Osteocyte (in vitro differentiated cells): ENCODE data around the gene OR8B3. TPM values are rescaled to one million over a fixed set of nuclear protein-coding genes. Genes with fewer than 3 reads are reported as not detected.

Source experiments
- DNase-seq: peaks from one replicate; pipeline ENCODE4 v3.0.0; 2021; ENCODE audit warnings: mixed read lengths; ENCODE audit not compliant: unreplicated experiment; ENCODE audit errors: extremely low spot score
- H3K27ac Mint-ChIP-seq: one replicate; pipeline ENCODE4 v1.8.0; 2021; ENCODE audit warnings: mild to moderate bottlenecking, mixed read lengths; ENCODE audit not compliant: unreplicated experiment
- H3K27me3 Mint-ChIP-seq: one replicate; pipeline ENCODE4 v1.8.0; 2021; ENCODE audit warnings: mixed read lengths; ENCODE audit not compliant: unreplicated experiment
- H3K36me3 Mint-ChIP-seq: one replicate; pipeline ENCODE4 v1.8.0; 2021; ENCODE audit warnings: mixed read lengths; ENCODE audit not compliant: unreplicated experiment
- H3K4me1 Mint-ChIP-seq: one replicate; pipeline ENCODE4 v1.8.0; 2021; ENCODE audit warnings: mixed read lengths; ENCODE audit not compliant: unreplicated experiment
- H3K4me3 Mint-ChIP-seq: one replicate; pipeline ENCODE4 v1.8.0; 2021; ENCODE audit warnings: mild to moderate bottlenecking, moderate library complexity, mixed read lengths; ENCODE audit not compliant: unreplicated experiment
- H3K9me3 Mint-ChIP-seq: one replicate; pipeline ENCODE4 v1.8.0; 2021; ENCODE audit warnings: mixed read lengths; ENCODE audit not compliant: unreplicated experiment
- CTCF ChIP-seq: fragments of 200-600 bp; sonication (generic); IDR thresholded peaks from 2 replicates; pipeline ENCODE4 v1.5.0; 2021; ENCODE audit warnings: antibody characterized with exemption, mild to moderate bottlenecking, moderate library complexity
- long read RNA-seq: library from polyadenylated mRNA; unstranded; transcript quantifications from one replicate; pipeline ENCODE4 v2.0.0, GENCODE V29; 2021
- total RNA-seq: library from RNA; stranded (reverse); gene quantifications from 2 replicates; pipeline ENCODE4 v1.2.1, GENCODE V29; 2021

The OR8B3 gene
- total RNA-seq, result not detected in 2 replicates
- long read RNA-seq, result 0 reads

GRCh38 chr11:124398924-124399323 is at the start of gene OR8B3:
Gene OR8B3 (minus strand): TSS chr11:124399024. CDS start chr11:124397351, 1,673 bp downstream.
- Mint-ChIP-seq H3K27me3 (no peaks in the 10 kb centered on the region), H3K27ac (no peak within 1 kb of the TSS), H3K9me3 (peaks cover 3% of the 10 kb centered on the region), H3K4me1 (peaks cover 4% of the 10 kb centered on the region), H3K36me3 (no peaks in the 10 kb centered on the region), H3K4me3 (no peak within 1 kb of the TSS)
- no peak for DNase-seq
- no peak for TF ChIP-seq CTCF

GRCh38 chr11:124446916-124447315 is 48.1 kb upstream of the OR8B3 start:
- peaks cover 21% of the 10 kb centered on the region for H3K27me3 Mint-ChIP-seq
- no peak for TF ChIP-seq CTCF
- no peaks in the 10 kb centered on the region for H3K36me3 Mint-ChIP-seq
- no peaks in the 10 kb centered on the region for H3K4me1 Mint-ChIP-seq
- no peak overlapping the region for H3K4me3 Mint-ChIP-seq
- H3K9me3 Mint-ChIP-seq, result no peaks in the 10 kb centered on the region
- DNase-seq, result no peak
- no peak overlapping the region for H3K27ac Mint-ChIP-seq

- Mint-ChIP-seq H3K27ac (no peak within 1 kb of the TSS), H3K36me3 (no peaks in the 10 kb centered on the region), H3K4me3 (no peak within 1 kb of the TSS), H3K27me3 (peaks cover 14% of the 10 kb centered on the region), H3K4me1 (no peaks in the 10 kb centered on the region), H3K9me3 (no peaks in the 10 kb centered on the region)
- TF ChIP-seq CTCF, result no peak
- no peak for DNase-seq
Observed at GRCh38 chr11:124445646-124446150, 46.9 kb upstream of the OR8B3 start, which contains the start of gene OR8B8. Gene OR8B8 (minus strand): TSS chr11:124445696. CDS start chr11:124441085, 4,611 bp downstream.

GRCh38 chr11:124442847-124443246 is 44.0 kb upstream of the OR8B3 start:
- DNase-seq, result no peak
- Mint-ChIP-seq H3K9me3 (no peaks in the 10 kb centered on the region), H3K27me3 (peaks cover 15% of the 10 kb centered on the region), H3K36me3 (no peaks in the 10 kb centered on the region), H3K27ac (no peak overlapping the region), H3K4me3 (no peak overlapping the region), H3K4me1 (no peaks in the 10 kb centered on the region)
- no peak for TF ChIP-seq CTCF

GRCh38 chr11:124442442-124442841 is 43.6 kb upstream of the OR8B3 start:
- no peaks in the 10 kb centered on the region for H3K4me1 Mint-ChIP-seq
- no peak for DNase-seq
- no peaks in the 10 kb centered on the region for H3K36me3 Mint-ChIP-seq
- no peak overlapping the region for H3K4me3 Mint-ChIP-seq
- no peak overlapping the region for H3K27ac Mint-ChIP-seq
- TF ChIP-seq CTCF, result no peak
- H3K9me3 Mint-ChIP-seq, result no peaks in the 10 kb centered on the region
- peaks cover 15% of the 10 kb centered on the region for H3K27me3 Mint-ChIP-seq
